NB4 (cell line): ENCODE results near the gene ABCA10.

ENCODE experiments used
- DNase-seq: peaks from one replicate; pipeline ENCODE4 v3.0.0; 2010; ENCODE audit warnings: low read depth
- H3K4me3 ChIP-seq: one replicate; pipeline ENCODE4 v1.5.1; 2011; ENCODE audit warnings: mild to moderate bottlenecking, low read depth, low read length, moderate library complexity
- CTCF ChIP-seq: IDR thresholded peaks from one replicate; pipeline ENCODE4 v1.5.1; 2012; ENCODE audit warnings: low read depth, low read length
- MAX ChIP-seq: IDR thresholded peaks from 2 replicates; pipeline ENCODE4 v1.6.1; 2011; ENCODE audit warnings: low read depth, low read length
- MYC ChIP-seq: IDR thresholded peaks from 2 replicates; pipeline ENCODE4 v1.6.1; 2011; ENCODE audit warnings: low read depth, low read length
- POLR2A ChIP-seq: IDR thresholded peaks from 2 replicates; pipeline ENCODE4 v1.6.1; 2011; ENCODE audit warnings: mild to moderate bottlenecking; ENCODE audit not compliant: insufficient read length; ENCODE audit errors: extremely low read depth

ABCA10 gene

GRCh38 chr17:69246202-69246601 lies 17.6 kb upstream of the ABCA10 start:
- DNase-seq: no peak
- TF ChIP-seq MAX: no peak
- TF ChIP-seq MYC: no peak
- no peak for TF ChIP-seq CTCF
- TF ChIP-seq POLR2A: no peak
- H3K4me3 ChIP-seq: no peak overlapping the region

GRCh38 chr17:69245617-69246016 lies 17.0 kb upstream of the ABCA10 start:
- no peak for DNase-seq
- no peak overlapping the region for H3K4me3 ChIP-seq
- TF ChIP-seq CTCF (no peak), POLR2A (no peak), MAX (no peak), MYC (no peak)

- no peak for DNase-seq
- no peak overlapping the region for H3K4me3 ChIP-seq
- TF ChIP-seq CTCF (no peak), MAX (no peak), POLR2A (no peak), MYC (no peak)
Measured at GRCh38 chr17:69239611-69240600, 11.3 kb upstream of the ABCA10 start.

- TF ChIP-seq MYC (no peak), CTCF (no peak), POLR2A (no peak), MAX (no peak)
Measured at GRCh38 chr17:69236946-69237345, 8.3 kb upstream of the ABCA10 start.

GRCh38 chr17:69236464-69236863 lies 7.8 kb upstream of the ABCA10 start:
- no peak for TF ChIP-seq MYC
- no peak for TF ChIP-seq POLR2A
- TF ChIP-seq MAX: no peak
- no peak for TF ChIP-seq CTCF

More at GRCh38 chr17:69236946-69237345, 8.3 kb upstream of the ABCA10 start:
- DNase-seq: no peak
- no peak overlapping the region for H3K4me3 ChIP-seq

More at GRCh38 chr17:69236464-69236863, 7.8 kb upstream of the ABCA10 start:
- DNase-seq: no peak
- H3K4me3 ChIP-seq: no peak overlapping the region
